HG03196 (cell line): ENCODE results near the gene RBM10.

Experiments
- ATAC-seq: cut with Tn5 transposase; IDR thresholded peaks from one replicate; pipeline ENCODE4 v1.9.1; 2021; ENCODE audit not compliant: unreplicated experiment

RBM10 gene

DNA sequence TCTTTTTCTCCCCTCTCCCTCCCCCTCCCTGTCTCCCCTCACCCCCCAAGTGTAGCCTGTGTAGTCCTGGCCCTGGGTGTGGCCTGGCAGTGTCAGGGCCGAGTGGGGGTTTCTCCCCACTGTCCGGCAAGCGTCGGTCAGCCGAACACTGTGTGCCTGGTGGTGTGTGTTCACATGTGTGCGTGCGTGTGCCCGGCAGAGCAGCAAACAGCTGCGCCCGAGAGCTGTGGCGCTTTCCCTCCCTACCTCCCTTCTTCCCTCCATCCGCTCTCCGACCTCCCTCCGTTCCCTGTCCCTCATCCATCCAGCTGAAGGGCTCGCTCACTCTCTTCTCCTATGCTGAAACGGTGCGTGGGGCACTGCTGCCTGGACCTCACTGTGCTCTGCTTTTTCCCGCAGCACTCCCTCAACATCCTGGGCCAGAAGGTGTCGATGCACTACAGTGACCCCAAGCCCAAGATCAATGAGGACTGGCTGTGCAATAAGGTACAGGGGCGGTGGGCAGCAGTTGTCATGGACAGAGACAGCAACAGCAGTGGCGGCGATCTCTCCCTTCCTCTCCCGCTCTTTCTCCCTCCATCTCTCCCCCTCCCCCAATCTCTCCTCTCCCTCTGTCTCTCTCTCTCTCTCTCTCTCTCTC is 31.2 kb downstream of the RBM10 start:
- no peak for ATAC-seq

DNA sequence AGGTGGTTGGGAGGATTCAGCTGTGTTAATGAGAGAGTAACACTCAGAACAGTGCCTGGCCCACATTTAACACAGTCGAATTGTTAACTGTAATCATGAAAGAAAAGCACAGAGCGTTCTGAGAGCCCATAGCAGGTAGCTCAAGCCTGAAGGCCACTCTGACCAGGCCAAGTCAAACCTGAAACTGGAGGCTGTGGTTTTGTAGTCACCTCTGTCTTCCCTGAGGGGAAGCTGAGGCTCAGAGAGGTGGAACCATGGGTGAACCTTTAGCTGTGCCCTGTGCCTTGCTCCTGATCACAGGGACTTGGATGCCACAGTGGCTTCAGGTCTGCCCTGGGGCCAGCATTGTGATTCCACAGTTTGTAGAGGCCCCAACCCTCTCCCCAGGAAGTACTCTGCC is 32.1 kb downstream of the RBM10 start:
- ATAC-seq = no peak

DNA sequence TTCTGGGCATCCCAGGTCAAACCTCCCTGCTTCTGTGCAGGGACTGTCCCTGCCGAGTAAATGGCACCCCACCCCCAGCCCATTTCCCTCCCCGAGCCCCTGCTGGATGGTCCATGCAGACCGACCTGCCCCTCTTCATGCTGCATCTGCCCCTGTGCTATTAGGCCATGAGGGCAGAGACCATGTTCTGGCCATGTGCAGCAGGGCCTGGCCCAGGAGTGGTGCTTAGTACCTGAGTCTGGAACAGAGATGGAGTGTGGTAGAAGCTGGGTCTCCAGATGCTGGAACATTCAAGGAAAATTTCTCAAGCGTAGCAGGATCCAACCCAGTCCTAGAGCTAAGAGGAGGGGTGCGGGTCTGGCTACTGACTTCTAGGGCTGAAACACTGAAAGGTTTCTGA is 33.3 kb downstream of the RBM10 start:
- ATAC-seq = no peak

DNA sequence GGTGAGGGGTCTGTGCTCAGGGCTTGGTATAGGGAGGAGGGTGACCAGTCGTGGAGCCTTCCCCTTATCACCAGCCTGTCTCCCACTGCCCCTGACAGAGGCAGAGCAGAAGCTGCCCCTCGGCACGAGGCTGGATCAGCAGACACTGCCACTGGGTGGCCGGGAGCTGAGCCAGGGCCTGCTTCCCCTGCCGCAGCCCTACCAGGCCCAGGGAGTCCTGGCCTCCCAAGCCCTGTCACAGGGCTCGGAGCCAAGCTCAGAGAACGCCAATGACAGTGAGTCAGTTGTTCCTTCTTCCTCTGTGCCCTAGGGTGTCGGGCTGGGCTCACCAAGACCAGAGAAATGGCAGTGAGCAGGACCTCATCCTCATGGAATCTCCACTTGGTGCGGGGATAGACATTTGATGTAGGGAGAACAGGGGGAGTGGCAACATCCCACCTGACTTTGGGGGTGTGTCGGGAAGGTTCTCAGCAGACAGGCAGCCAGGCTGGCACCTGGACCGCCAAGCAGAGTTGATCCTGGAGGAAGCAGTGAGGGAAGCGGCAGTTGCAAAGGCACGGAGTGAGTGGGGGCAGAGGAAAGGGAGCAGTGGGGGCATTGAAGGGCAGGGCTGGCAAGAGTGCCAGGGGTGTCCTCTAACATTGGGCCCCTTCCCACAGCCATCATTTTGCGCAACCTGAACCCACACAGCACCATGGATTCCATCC is 34.4 kb downstream of the RBM10 start:
- ATAC-seq = no peak

DNA sequence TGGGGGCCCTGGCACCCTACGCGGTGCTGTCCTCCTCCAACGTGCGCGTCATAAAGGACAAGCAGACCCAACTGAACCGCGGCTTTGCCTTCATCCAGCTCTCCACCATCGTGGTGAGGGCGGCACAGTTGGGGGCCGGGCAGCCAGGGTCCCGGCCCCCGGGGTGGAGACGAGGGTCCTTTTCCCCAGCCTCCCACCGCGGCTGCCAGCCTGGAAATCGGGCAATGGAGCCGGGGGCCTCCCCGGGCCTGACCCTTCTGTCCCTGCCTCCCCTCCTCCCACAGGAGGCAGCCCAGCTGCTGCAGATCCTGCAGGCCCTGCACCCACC is 34.9 kb downstream of the RBM10 start:
- no peak for ATAC-seq

DNA sequence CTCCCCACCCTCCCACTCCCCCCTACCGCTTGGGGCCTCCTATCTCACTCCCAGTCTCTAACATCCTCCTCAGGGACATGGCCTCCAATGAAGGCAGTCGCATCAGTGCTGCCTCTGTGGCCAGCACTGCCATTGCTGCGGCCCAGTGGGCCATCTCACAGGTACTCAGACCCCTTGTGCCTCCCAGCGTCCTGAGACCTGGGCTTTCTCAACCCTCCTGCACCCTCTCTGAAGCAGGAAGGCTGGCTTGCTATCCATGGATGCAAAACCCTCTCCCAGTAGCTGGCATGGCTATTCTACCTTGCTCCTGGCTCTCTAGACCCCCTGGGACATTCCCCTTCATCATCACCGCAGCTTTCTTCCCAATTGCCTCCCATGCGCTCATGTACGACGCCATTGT is 35.3 kb downstream of the RBM10 start:
- no peak for ATAC-seq

DNA sequence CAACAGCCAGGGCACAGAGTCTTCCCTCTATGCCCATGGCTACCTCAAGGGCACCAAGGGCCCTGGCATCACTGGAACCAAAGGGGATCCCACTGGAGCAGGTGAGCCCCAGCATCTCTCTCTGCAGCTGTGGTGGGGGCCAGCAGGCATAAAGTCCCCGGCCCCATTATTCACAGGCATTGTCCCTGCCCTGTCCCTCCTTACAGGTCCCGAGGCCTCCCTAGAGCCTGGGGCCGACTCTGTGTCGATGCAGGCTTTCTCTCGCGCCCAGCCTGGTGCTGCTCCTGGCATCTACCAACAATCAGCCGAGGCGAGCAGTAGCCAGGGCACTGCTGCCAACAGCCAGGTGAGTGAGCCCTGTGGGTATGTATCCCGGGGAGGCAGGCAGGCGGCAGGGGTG is 36.3 kb downstream of the RBM10 start:
- no peak for ATAC-seq

DNA sequence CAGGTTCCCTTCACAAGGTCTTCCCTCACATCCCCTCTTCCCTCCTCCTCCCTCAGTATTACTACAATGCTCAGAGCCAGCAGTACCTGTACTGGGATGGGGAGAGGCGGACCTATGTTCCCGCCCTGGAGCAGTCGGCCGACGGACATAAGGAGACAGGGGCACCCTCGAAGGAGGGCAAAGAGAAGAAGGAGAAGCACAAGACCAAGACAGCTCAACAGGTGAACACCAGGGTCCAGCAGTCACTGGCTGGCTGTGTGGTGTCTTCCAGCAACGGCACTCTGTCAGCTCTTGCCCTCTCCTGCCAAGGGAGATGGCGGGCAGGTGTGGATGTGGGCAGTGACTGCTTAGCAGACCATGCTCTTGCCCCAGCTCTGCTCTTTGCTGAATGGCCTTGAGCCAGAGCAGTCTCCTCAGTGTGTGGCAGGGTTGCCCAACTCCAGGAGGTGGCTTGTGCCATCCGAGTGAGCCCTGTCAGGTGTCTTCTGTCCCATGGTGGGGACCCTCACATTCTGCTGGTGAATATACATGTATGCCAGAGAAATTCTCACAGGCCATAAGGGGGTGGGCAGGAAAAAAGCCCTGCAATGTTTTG is 37.2 kb downstream of the RBM10 start:
- ATAC-seq = no peak

DNA sequence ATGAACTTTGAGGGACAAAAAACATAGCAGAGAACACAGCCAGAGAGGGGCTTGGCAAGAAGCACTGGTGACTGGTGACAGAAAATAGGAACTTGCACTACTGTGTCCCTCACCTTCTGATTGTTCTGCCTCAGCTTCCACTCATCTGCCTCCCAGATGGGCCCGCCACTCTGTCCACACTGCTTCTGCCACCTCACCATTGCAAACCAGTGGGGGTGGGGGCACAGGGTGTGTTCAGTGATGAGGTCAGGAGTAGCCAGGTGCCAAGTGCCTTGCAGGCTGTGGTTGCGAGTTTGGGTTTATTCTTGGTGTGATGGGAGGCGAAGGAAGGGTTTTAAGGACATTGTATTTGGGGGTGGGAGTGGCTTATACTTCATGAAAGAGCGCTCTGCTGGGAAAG is 39.5 kb downstream of the RBM10 start:
- ATAC-seq = no peak

DNA sequence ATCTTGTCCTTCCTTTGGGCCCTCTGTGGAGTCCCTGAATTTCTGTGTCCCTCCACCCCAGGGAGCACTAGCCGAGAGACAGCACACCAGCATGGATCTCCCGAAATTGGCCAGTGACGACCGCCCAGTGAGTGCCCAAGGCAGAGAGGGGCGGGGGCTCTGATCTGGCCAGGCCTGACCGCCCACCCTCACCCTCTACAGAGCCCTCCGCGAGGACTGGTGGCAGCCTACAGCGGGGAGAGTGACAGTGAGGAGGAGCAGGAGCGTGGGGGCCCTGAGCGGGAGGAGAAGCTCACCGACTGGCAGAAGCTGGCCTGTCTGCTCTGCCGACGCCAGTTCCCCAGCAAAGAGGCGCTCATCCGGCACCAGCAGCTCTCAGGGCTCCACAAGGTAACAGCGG is 40.2 kb downstream of the RBM10 start:
- no peak for ATAC-seq

DNA sequence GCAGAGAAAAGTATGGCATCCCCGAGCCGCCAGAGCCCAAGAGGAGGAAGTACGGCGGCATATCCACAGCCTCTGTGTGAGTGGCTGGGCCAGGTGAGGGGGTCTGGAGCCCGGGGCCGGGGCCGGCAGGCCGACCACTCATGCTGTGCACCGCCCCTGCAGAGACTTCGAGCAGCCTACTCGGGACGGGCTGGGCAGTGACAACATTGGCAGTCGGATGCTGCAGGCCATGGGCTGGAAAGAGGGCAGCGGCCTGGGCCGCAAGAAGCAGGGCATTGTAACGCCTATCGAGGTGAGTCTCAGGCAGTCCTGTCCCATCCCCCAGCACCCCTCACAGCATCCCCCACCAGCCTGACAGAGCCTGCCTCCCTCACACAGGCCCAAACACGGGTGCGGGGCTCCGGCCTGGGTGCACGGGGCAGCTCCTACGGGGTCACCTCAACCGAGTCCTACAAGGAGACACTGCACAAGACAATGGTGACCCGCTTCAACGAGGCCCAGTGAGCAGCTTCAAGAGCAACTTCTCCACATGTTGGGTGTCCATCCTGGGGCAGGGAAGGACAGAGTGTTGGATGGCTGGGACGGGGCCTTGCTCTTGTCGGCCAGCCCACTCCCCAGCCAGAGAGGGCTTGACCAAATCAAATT is 41.2 kb downstream of the RBM10 start:
- ATAC-seq = no peak

DNA sequence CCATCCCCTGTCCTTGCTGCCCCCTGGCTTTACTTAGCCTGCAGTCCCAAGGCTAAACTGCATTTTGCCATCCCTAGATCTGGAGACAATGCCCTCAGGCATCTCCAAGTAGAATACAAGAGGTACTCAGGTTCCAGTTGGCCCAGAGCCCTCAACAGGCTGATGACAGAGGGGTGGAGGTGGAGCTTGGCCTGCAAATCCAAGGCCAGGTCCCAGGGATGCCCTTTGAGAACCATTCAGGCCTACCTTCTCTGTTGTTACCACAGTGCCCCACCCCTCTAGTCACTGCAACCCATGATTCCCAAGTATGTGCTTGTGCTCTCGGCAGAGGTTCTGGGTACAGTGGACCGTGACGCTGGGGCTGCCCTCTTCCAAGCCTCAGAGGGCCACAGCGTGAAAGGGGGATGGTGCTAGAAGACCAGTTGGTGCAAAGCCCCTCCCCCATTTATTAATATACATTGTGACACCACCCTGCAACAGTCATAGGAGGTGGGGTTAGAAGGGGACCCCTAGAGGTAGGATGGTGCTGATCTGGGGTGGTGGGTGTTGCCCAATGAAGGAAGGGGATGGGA is 42.2 kb downstream of the RBM10 start:
- ATAC-seq = no peak

DNA sequence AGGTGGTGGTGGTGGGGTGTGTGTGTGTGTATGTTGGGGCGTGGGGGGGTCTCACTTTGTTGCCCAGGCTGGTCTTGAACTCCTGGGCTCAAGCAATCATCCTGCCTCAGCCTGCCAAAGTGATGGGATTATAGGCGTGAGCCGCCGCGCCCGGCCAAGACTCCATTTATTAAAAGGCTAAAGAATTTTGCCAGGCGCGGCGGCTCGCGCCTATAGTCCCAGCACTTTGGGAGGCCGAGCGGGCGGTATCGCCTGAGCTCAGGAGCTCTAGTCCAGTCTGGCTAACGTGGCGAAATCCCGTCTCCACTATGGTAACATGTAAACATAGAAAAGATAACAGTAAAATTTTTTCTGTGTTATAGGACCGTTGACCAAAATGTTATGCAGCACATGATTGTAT is 44.9 kb downstream of the RBM10 start:
- no peak for ATAC-seq

DNA sequence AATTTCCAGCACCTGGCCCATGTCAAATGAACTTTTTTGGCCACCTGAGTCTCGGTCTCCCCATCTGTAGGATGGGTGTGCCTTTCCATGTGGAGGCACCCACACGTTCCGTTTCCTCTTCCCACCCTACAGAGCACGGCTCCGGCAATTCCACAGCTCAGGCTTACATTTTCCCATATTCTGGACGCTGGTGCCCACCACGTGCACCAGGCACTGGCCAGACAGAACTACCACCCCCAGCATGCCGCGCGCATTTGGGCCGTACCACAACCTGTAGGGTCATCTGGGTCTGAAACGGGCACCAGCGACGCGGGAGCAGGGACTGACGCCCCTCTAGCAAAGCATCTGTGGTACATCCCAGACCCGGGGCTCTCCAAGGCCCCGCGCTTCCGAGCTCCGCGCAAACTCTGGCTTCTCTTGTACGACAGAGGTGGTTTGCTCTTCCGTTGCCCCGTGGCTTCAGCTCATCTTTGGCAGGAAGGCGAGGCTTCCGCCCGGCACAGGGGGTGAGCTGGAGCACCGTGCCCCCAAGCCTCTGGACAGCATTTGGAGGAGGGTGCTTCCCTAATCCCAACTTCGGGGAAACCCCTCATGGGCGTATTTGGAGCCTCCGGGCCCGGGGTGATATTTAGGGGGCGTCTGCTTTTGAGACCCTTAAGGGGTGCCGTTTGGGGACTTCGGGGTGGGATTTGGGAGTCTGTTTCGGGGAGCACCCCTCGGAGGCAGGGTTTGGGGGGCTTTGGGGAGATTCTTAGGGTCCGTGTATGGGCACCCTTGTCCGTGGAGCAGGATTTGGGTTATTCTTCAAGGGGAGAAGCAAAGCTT is 45.6 kb downstream of the RBM10 start:
- peak; percentile 66 for ATAC-seq

DNA sequence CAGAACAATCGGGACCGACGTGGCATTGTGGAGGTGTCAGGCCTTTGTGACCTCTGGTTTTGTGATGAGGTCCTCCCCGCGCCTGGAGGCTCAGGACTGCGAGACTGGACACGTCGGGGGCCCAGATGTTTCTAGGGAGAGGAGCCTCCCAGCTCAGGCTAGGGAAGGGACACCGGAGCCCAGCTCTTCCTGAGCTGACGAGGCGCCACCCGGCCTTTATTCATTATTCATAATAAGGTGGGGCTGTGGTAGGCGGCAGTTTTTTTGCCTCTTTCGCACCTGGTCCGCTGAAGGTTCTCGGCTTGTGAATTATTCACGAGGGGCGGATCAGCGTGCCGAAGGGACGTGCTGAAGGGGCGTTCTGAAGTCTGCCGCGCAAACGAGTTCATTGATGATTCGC is 46.3 kb downstream of the RBM10 start:
- no peak for ATAC-seq

DNA sequence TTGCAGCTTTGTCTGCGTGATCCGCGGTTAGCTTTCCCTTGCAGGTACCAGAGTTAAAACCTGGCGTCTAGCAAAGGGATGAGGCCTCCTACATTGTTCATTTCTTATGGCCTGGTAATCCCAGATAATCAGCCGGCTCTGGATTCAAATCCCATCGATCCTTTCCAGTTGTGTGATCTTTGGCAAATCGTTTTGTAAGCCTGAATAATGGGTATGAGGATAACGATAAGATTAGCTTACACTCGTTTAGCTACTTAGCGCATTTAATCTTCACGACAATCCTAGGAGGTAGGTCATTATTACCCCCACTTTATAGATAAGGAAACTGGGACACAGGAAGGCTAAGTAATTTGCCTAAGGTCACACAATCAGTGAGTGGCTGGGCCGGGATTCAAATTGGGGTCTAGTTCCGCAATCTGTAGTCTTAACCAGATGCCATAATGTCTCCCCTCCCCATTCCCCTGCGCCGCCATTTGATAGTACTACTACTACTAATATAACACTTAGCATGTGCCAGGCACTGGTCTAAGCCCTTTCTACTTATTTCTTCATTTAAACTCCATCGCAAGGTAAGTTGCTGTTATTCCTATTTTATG is 46.9 kb downstream of the RBM10 start:
- ATAC-seq = no peak

DNA sequence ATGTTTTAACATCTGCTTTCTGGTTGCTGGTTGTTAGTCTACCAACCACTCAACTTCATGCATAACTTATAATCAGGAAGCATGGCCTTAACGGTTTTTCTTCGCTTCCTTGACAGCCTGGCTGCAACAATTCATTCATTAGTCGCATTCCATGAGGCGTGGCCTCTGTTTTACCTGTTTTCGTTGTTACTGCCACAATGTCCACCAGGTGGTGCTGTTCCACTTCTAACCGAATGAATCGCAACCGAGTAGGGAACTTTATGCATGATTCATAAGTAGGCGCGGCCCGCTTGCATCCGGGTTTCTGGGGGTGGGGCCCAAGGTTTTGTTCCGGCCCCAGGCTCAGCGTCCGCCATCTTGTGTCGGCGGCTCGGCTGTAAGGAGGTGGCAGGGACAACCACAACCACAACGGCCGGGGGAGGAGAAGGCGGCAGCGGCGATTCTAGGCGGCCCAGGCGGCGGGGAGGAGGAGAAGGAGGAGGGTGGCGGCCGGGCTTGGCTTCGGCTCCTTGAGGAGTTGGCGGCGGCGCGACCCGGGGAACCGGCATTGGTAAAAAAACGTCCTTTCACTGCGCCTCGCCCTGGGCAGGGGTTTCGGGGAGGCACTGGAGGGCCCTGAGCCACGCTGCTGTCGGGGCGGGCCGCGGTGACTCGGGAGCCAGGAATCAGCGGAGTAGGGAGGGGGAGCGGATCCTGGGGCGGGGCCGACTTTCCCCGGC is 48.6 kb downstream of the RBM10 start, which contains the start of gene UBA1:
UBA1 (plus strand) TSS at position 355 of the 719 bp plus-strand sequence. CDS start 4,974 bp downstream, outside the sequence.
- peak; percentile 49 for ATAC-seq

DNA sequence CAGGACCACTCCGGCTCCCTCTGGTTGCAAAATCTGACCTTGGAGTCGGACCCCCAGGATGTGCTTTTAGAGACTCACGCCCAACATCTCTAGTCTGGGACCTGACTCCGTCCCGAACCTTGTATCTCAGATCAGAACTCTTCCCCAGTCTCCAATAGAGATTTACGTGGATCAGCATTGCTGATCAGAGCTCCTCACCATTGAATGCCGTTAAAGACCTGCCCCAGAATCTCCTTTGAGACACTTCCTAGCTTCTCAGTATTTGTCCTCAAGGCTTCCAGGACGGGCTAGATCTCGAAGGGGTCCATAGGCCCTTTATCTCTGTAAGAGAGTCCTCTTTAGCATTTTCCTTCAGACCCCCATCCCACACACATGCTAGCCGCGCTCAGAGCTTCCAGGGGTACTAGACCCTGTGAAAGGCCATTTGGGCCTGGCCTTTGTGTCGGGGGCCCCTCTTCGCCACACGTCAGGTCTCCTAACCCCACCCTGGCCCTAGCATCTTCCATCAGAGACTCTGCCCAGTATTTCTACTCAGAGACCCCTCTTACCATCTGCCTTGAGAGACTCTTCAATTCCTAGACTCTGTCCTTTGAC is 49.3 kb downstream of the RBM10 start:
- ATAC-seq = no peak

DNA sequence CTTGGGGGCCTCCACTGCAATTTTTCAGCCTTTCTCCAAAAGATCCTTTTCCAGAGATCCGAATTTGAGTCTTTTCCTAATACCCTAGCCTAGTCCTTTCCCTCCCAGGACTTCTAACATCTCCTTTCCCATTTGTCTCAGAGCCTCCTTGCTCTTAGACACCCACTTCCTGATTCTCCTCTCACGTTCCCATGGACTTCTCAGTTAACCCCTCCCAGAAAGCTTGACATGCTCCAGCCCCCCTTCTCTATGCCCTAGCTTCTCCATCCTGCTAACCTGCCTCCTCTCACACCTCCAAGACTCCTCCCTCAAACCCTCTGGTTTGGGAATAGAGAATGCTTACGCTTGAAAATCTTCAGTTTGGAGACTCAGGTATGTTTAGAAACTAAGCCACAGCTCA is 51.1 kb downstream of the RBM10 start:
- ATAC-seq = no peak
